NCI-H2171 treated with DMSO at 0.1 percent for 48 hours (cell line): ENCODE results near the gene SRP68.
A peak's percentile ranks its signal among the peaks of the same experiment; 100 is the strongest.
"Not testable (repeated sequence)": the region's sequence is repeated elsewhere in the genome, so short reads cannot be mapped to it uniquely, and the experiment has no call there.

ENCODE experiments used
- DNase-seq: peaks from one replicate; lab custom pipeline; 2025; lab: John Stamatoyannopoulos, UW

Gene SRP68

GRCh38 chr17:76046064-76046463 lies 26.3 kb downstream of the SRP68 start:
- DNase-seq: no peak

GRCh38 chr17:76044475-76045007 lies 27.8 kb downstream of the SRP68 start:
- not testable (repeated sequence) for DNase-seq

- DNase-seq: not testable (repeated sequence)
These were observed 29.4 kb downstream of the SRP68 start for GRCh38 chr17:76042868-76043267.

GRCh38 chr17:76040376-76040775 lies 31.9 kb downstream of the SRP68 start:
- DNase-seq: no peak

- no peak for DNase-seq
These were observed 33.2 kb downstream of the SRP68 start for GRCh38 chr17:76039121-76039520.

- DNase-seq: no peak
These were observed 34.3 kb downstream of the SRP68 start for GRCh38 chr17:76038050-76038449.

GRCh38 chr17:76036497-76037261 lies 35.6 kb downstream of the SRP68 start:
- DNase-seq: no peak

GRCh38 chr17:76034428-76035350 lies 37.6 kb downstream of the SRP68 start:
- DNase-seq: peak; percentile 15

GRCh38 chr17:76033139-76033538 lies 39.2 kb downstream of the SRP68 start:
- DNase-seq: no peak

GRCh38 chr17:76032780-76033108 lies 39.6 kb downstream of the SRP68 start:
- no peak for DNase-seq

- DNase-seq: peak; percentile 6
These were observed 40.1 kb downstream of the SRP68 start for GRCh38 chr17:76032073-76032779.

GRCh38 chr17:76027159-76027839 lies 45.0 kb downstream of the SRP68 start, which contains the start of gene EVPL:
Gene EVPL (minus strand): TSS chr17:76027306. CDS start chr17:76027198, 108 bp downstream.
- DNase-seq: no peak

- no peak for DNase-seq
These were observed 45.6 kb downstream of the SRP68 start for GRCh38 chr17:76026714-76027158.

GRCh38 chr17:76025294-76025693 lies 47.0 kb downstream of the SRP68 start:
- DNase-seq: no peak

- DNase-seq: no peak
These were observed 48.0 kb downstream of the SRP68 start for GRCh38 chr17:76024353-76024752.

GRCh38 chr17:76023900-76024237 lies 48.4 kb downstream of the SRP68 start:
- DNase-seq: no peak

- DNase-seq: no peak
These were observed 49.1 kb downstream of the SRP68 start for GRCh38 chr17:76022973-76023899.

- DNase-seq: no peak
These were observed 50.0 kb downstream of the SRP68 start for GRCh38 chr17:76022285-76022684.

GRCh38 chr17:76019833-76020467 lies 52.4 kb downstream of the SRP68 start:
- DNase-seq: no peak

GRCh38 chr17:76018801-76019200 lies 53.5 kb downstream of the SRP68 start:
- DNase-seq: no peak
